KOPT-K1 (cell line): Measurements from ENCODE around the gene C16orf82.

Source experiments
- H3K27ac ChIP-seq: fragments of 200-600 bp; sonication (generic); 2 replicates; pipeline ENCODE4 v1.5.1; 2016; ENCODE audit warnings: antibody characterized with exemption, mild to moderate bottlenecking, low read depth, low read length; ENCODE audit not compliant: poor library complexity, severe bottlenecking
- H3K36me3 ChIP-seq: fragments of 200-600 bp; sonication (generic); 2 replicates; pipeline ENCODE4 v1.5.1; 2017; ENCODE audit warnings: antibody characterized with exemption, mild to moderate bottlenecking, low read length, moderate library complexity; ENCODE audit not compliant: insufficient read depth
- H3K9me3 ChIP-seq: fragments of 200-600 bp; sonication (generic); 2 replicates; pipeline ENCODE4 v1.5.1; 2017; ENCODE audit warnings: antibody characterized with exemption, low read length, mild to moderate bottlenecking; ENCODE audit not compliant: insufficient read depth, poor library complexity, severe bottlenecking

The C16orf82 gene

GRCh38 chr16:27066668-27067537 lies at the start of gene C16orf82:
TSS of gene C16orf82 (plus strand) at chr16:27066927.
- H3K27ac ChIP-seq, result no peak within 1 kb of the TSS

GRCh38 chr16:27020031-27020430 lies 46.7 kb upstream of the C16orf82 start:
- H3K9me3 ChIP-seq, result no peaks in the 10 kb centered on the region
- no peak overlapping the region for H3K27ac ChIP-seq
- no peaks in the 10 kb centered on the region for H3K36me3 ChIP-seq

More at GRCh38 chr16:27066668-27067537, at the start of gene C16orf82:
- H3K9me3 ChIP-seq, result no peaks in the 10 kb centered on the region
- H3K36me3 ChIP-seq, result no peaks in the 10 kb centered on the region

DNA sequence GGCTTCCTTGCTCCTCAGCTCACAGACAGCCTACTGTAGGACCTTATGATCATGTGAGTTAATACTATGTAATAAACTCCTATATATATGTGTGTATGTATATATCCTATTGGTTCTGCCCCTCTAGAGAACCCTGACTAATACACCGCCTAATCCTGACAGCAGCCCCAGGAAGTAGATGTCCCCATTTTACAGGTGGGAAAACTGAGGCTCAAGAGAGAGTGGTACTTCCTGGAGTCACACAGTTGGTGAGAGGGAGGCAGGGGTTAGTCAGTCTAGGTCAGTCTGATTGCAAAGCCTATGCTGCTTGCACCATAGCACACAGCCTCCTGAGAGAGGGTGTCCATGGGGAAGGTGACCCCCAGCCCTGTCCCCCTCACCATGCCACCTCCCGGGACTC lies 42.7 kb upstream of the C16orf82 start:
- no peak overlapping the region for H3K27ac ChIP-seq
- H3K9me3 ChIP-seq, result no peaks in the 10 kb centered on the region
- H3K36me3 ChIP-seq, result no peaks in the 10 kb centered on the region

DNA sequence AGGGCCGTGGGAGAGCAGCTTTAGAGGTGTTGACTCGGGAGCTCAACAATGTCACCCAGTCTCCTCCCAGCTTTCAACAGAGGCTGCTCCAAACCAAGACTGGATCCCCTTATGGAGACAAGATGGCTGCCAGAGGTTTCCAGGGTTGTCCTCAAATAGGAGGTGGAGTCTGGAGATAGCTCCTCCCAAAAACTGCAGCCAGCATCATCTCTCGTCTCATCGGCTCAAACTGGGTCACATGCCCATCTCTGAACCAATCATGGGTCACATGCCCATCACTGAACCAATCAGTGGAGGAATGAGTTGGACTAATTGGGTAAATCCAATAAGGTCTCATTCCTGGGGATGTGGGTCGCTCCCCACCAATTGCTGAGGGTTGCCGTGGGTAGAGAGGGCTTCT lies 41.1 kb upstream of the C16orf82 start:
- Histone ChIP-seq H3K27ac (no peak overlapping the region), H3K36me3 (no peaks in the 10 kb centered on the region), H3K9me3 (no peaks in the 10 kb centered on the region)

DNA sequence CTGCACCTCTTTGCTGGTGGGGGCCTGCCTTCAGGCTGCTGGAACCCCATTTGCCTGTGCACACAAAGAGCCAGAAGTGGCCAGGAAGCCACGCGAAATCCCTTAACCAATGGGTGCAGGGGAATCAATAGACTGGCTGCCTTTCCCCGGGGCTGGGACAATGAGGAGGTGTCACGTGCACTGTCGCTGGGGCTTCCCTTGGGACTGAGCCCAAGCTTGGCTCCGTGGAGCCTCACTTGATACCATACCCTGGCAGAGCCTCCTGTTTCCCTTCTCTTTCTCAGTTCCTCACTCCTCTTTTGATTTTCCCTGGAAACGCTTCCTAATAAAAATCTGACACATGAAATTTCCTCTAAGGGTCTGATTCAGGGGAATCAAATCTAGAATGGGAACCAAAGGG lies 38.8 kb upstream of the C16orf82 start:
- Histone ChIP-seq H3K36me3 (no peaks in the 10 kb centered on the region), H3K27ac (no peak overlapping the region)

DNA sequence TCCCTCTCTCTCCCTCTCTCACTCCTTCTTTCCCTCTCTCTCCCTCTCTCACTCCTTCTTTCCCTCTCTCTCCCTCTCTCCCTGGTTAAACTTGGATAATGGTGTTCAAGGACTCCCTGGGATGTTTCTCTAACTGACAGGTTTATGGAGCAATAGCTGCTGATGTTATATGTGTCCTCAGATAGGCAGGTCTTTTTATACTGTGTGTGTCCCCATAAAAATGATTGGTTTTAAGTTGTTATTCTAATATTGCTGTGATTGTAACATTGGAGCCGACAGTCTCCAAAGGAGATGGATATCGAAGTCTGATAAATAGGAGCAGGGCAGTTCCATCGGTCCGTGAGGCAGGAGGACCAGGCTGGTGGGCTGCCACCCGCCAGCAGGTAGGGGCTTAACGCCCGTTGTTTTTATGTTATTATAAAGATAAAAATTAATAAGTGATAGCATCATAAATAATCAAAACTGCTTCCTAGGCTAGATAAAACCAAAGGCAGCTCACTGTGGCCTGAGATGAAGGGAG lies 38.1 kb upstream of the C16orf82 start:
- Histone ChIP-seq H3K9me3 (no peaks in the 10 kb centered on the region), H3K27ac (no peak overlapping the region), H3K36me3 (no peaks in the 10 kb centered on the region)

More for the DNA sequence above, 38.8 kb upstream of the C16orf82 start:
- no peaks in the 10 kb centered on the region for H3K9me3 ChIP-seq

DNA sequence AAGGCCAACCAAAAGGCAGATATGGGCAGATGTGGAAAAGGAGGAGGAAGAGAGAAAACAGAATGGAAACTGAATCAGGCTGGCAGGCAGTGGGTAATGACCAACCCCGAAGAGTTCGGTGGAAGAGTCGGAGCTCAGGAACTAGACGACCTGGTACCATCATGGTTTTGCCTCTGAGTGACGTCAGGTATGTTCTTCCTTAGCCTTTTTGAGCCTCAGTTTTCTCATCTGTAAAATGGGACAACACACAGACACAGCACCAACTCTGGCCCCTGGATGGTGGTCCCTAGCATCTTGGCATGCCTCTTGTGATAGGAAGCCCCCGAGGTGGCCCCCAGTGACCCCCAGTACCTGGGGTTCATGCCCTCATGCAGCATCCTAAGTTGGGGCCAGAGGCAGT lies 37.2 kb upstream of the C16orf82 start:
- Histone ChIP-seq H3K36me3 (no peaks in the 10 kb centered on the region), H3K27ac (no peak overlapping the region), H3K9me3 (no peaks in the 10 kb centered on the region)

DNA sequence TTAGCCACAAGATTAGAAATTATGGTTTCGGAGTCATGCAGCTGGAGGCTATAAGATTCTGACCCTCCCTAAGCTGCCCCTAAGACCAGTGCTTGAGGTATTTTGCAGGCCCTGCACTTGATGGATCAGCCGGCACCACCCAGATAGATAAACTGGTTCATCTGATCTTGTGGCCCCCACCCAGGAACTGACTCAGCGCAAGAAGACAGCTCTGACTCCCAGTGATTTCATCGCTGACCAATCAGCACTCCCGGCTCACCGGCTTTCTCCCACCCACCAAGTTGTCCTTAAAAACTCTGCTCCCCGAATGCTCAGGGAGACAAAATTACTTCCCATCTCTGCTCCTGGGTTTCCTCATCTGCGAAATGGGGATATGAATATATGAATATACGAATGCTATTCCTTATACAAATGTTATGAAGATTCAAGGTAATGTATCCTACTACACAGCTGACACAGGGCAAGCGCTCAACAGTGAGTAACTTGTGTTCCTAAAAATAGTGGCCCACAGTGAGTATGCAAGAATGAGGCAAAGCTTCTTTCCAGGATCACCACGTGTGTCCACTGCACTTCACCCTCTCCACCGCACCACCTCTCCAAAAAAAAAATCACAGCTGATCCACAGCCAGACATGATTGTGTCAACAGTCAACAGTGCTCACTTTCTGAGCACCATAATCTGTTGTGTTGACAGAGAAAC lies 33.3 kb upstream of the C16orf82 start:
- Histone ChIP-seq H3K27ac (no peak overlapping the region), H3K9me3 (no peaks in the 10 kb centered on the region), H3K36me3 (no peaks in the 10 kb centered on the region)

GRCh38 chr16:27040732-27041131 lies 26.0 kb upstream of the C16orf82 start:
- no peak overlapping the region for H3K27ac ChIP-seq
- peaks cover 5% of the 10 kb centered on the region for H3K9me3 ChIP-seq
- H3K36me3 ChIP-seq, result no peaks in the 10 kb centered on the region

DNA sequence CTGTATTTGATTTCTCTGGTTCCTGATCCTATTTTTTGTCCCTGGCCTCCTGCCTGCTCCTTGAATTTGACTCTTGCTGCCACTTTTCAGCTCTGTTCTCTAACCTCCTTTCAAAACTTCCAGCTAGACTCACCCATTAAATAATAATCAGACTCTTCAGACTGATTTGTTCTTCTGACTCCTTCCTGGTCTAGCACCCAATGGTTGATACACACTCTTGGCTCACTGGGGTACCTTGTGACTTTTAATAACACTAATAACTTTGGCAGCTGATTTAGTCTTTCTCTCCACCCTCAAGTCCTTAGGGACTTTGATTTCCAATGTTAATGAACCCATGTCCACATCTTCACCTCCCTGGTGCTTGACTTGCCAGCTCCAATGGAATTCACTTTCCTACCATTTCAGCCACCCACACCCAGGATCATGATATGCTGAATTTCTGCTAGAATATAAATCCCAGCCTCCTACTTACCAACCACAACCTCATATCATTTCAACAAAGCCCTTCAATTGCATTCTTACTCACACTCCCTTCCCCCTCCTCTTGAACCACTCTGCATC lies 19.7 kb upstream of the C16orf82 start:
- Histone ChIP-seq H3K9me3 (peaks cover 5% of the 10 kb centered on the region), H3K27ac (no peak overlapping the region), H3K36me3 (no peaks in the 10 kb centered on the region)

- Histone ChIP-seq H3K9me3 (peaks cover 5% of the 10 kb centered on the region), H3K36me3 (no peaks in the 10 kb centered on the region), H3K27ac (no peak overlapping the region)
Observed at GRCh38 chr16:27048316-27048715, 18.4 kb upstream of the C16orf82 start.

GRCh38 chr16:27049117-27049516 lies 17.6 kb upstream of the C16orf82 start:
- Histone ChIP-seq H3K27ac (no peak overlapping the region), H3K36me3 (no peaks in the 10 kb centered on the region), H3K9me3 (peaks cover 5% of the 10 kb centered on the region)

GRCh38 chr16:27052007-27052406 lies 14.7 kb upstream of the C16orf82 start:
- no peaks in the 10 kb centered on the region for H3K36me3 ChIP-seq
- H3K9me3 ChIP-seq, result peaks cover 4% of the 10 kb centered on the region
- H3K27ac ChIP-seq, result no peak overlapping the region

DNA sequence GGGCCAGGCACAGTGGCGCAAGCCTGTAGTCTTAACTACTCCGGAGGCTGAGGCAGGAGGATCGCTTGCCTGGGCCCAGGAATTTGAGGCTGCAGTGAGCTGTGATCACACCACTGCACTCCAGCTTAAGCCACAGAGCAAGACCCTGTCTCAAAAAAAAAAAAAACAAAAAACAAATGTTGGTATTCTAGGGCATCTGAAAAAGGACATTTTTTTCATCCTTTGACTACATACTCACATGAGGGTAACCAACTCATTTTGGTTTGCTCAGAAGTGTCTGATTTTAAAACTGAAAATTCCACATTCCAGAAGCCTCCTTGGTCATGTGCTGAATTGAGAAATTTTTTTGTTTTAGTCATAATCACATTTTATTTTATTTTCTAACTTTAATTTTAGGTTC lies 12.7 kb upstream of the C16orf82 start:
- H3K27ac ChIP-seq, result no peak overlapping the region
- H3K9me3 ChIP-seq, result peaks cover 4% of the 10 kb centered on the region
- no peaks in the 10 kb centered on the region for H3K36me3 ChIP-seq

GRCh38 chr16:27058299-27058698 lies 8.4 kb upstream of the C16orf82 start:
- Histone ChIP-seq H3K9me3 (peaks cover 9% of the 10 kb centered on the region), H3K27ac (no peak overlapping the region), H3K36me3 (no peaks in the 10 kb centered on the region)
